Endothelial cell of umbilical vein (primary cell): ENCODE data around the gene OPCML. TPM values are rescaled to one million over a fixed set of nuclear protein-coding genes. Genes with fewer than 3 reads are reported as not detected.

Source experiments
- BruUV-seq: library from RNA; stranded (reverse); fragments of 400-500 nt; replicated peaks from 2 replicates; lab custom pipeline; 2021; lab: Mats Ljungman, UMichigan
- CTCF ChIA-PET: fragments of 300-600, 350-600 bp; sonication (Branson Sonifier 250); formaldehyde crosslinking; loops from one replicate; lab custom pipeline; 2021; ENCODE audit warnings: antibody characterized with exemption, inconsistent platforms; lab: Charles Lee
- POLR2A ChIA-PET: fragments of 300-600, 350-600 bp; sonication (Branson Sonifier 250); formaldehyde crosslinking; loops from one replicate; lab custom pipeline; 2021; ENCODE audit warnings: antibody characterized with exemption, inconsistent platforms; lab: Charles Lee
- DNase-seq: peaks from one replicate; pipeline ENCODE4 v3.0.0-alpha.2; 2011; ENCODE audit warnings: low read depth, low spot score
- FAIRE-seq: peaks from 2 replicates; lab custom pipeline; 2011; peaks lifted over from hg19 to GRCh38; lab: Jason Lieb, UNC
- H2AFZ ChIP-seq: 2 replicates; pipeline ENCODE4 v1.6.0; 2012; ENCODE audit warnings: low read depth, low read length, control low read depth, inconsistent platforms
- H3K27ac ChIP-seq: 2 replicates; pipeline ENCODE4 v1.5.1; 2011; ENCODE audit warnings: low read depth, mild to moderate bottlenecking, control low read depth, low read length, moderate library complexity; ENCODE audit not compliant: insufficient read depth
- H3K27me3 ChIP-seq, 2 experiments: 2 replicates each; pipeline versions ENCODE4 v1.6.0 to v1.6.1; 2011; ENCODE audit warnings: low read length in 2 of 2, mixed read lengths in 1 of 2; ENCODE audit not compliant: control insufficient read depth in 2 of 2, insufficient read depth in 2 of 2
- H3K36me3 ChIP-seq, 2 experiments: 2 replicates in 1 of 2; 3 replicates in 1 of 2; pipeline ENCODE4 v1.5.1; 2011; ENCODE audit warnings: low read length in 2 of 2, mild to moderate bottlenecking in 1 of 2, moderate library complexity in 1 of 2; ENCODE audit not compliant: control insufficient read depth in 2 of 2, insufficient read depth in 2 of 2; ENCODE audit errors: extremely low read depth in 1 of 2
- H3K4me1 ChIP-seq: 3 replicates; pipeline ENCODE4 v1.5.1; 2011; ENCODE audit warnings: mild to moderate bottlenecking, low read length; ENCODE audit not compliant: control insufficient read depth, insufficient read depth; ENCODE audit errors: extremely low read depth
- H3K4me2 ChIP-seq: 2 replicates; pipeline ENCODE4 v1.6.1; 2011; ENCODE audit warnings: low read length, control low read depth, mixed read lengths; ENCODE audit not compliant: insufficient read depth
- H3K4me3 ChIP-seq, 3 experiments: fragments of 200-600 bp in 1 of 3; sonication (generic), shearing (Covaris generic) in 1 of 3; replicated peaks in 1 of 3; 2 replicates each; pipeline ENCODE4 v1.5.1; 2011 to 2016; ENCODE audit warnings: control low read depth in 3 of 3, low read length in 3 of 3, mild to moderate bottlenecking in 2 of 3, inconsistent platforms in 1 of 3, low read depth in 1 of 3, moderate library complexity in 1 of 3; ENCODE audit not compliant: insufficient read depth in 1 of 3
- H3K79me2 ChIP-seq: 2 replicates; pipeline ENCODE4 v1.6.0; 2012; ENCODE audit warnings: low read length, inconsistent platforms; ENCODE audit not compliant: control insufficient read depth, insufficient read depth
- H3K9ac ChIP-seq: replicated peaks from 2 replicates; pipeline ENCODE3; 2011; ENCODE audit warnings: low read length, control low read depth; ENCODE audit not compliant: insufficient read depth; ENCODE audit errors: extremely low read depth
- H3K9me1 ChIP-seq: replicated peaks from 3 replicates; pipeline ENCODE4 v1.6.0; 2011; ENCODE audit warnings: mild to moderate bottlenecking, low read length; ENCODE audit not compliant: control insufficient read depth, insufficient read depth; ENCODE audit errors: extremely low read depth
- H3K9me3 ChIP-seq: replicated peaks from 2 replicates; pipeline ENCODE4 v1.5.1; 2012; ENCODE audit warnings: low read length, inconsistent platforms; ENCODE audit not compliant: control insufficient read depth, insufficient read depth
- H4K20me1 ChIP-seq: replicated peaks from 2 replicates; pipeline ENCODE3; 2011; ENCODE audit warnings: mild to moderate bottlenecking, low read length; ENCODE audit not compliant: control insufficient read depth, insufficient read depth; ENCODE audit errors: extremely low read depth
- EZH2 ChIP-seq: IDR thresholded peaks from 2 replicates; pipeline ENCODE4 v1.6.1; 2012; ENCODE audit warnings: borderline replicate concordance, low read depth, mild to moderate bottlenecking, moderate library complexity, low read length, inconsistent platforms; ENCODE audit not compliant: severe bottlenecking
- FOS ChIP-seq: IDR thresholded peaks from 2 replicates; pipeline ENCODE4 v1.6.1; 2011; ENCODE audit warnings: mild to moderate bottlenecking, low read length, moderate library complexity, borderline replicate concordance; ENCODE audit not compliant: insufficient read depth
- GATA2 ChIP-seq: IDR thresholded peaks from 2 replicates; pipeline ENCODE4 v1.7.0; 2011; ENCODE audit warnings: low read depth, mild to moderate bottlenecking, moderate library complexity, mixed read lengths, low read length; ENCODE audit not compliant: insufficient read length, insufficient read depth
- JUN ChIP-seq: IDR thresholded peaks from 2 replicates; pipeline ENCODE4 v1.6.1; 2011; ENCODE audit warnings: borderline replicate concordance, low read depth; ENCODE audit not compliant: insufficient read length, insufficient read depth
- MYC ChIP-seq: IDR thresholded peaks from one replicate; pipeline ENCODE4 v1.6.1; 2011; ENCODE audit warnings: mild to moderate bottlenecking, low read depth, low read length
- POLR2A ChIP-seq: IDR thresholded peaks from 2 replicates; pipeline ENCODE4 v1.6.1; 2012; ENCODE audit warnings: low read depth, mild to moderate bottlenecking, control low read depth, low read length
- POLR2AphosphoS5 ChIP-seq: IDR thresholded peaks from 2 replicates; pipeline ENCODE4 v1.6.1; 2012; ENCODE audit warnings: low read depth, mild to moderate bottlenecking, control low read depth, low read length, moderate library complexity; ENCODE audit not compliant: insufficient read depth
- dilution Hi-C: fragments of 300-500 bp; cut with MboI; formaldehyde crosslinking; loops from one replicate; pipeline ENCODE4 v1.15.0; 2019; ENCODE audit warnings: low sequenced_read_pairs; ENCODE audit not compliant: extremely low pct_ligation_motif_present
- intact Hi-C: fragments of 100-400 bp; cut with micrococcal nuclease; formaldehyde crosslinking; loops from one replicate; pipeline ENCODE4 v1.10.0; 2022
- polyA plus RNA-seq, 4 experiments: library from polyadenylated mRNA; depleted of rRNA in 3 of 4; stranded (reverse) in 3 of 4; unstranded in 1 of 4; fragments of >200 nt; gene quantifications; 2 replicates each; pipeline versions ENCODE4 v1.2.1 to v1.2.3, GENCODE V29; 2011 to 2012; ENCODE audit warnings: missing spikeins in 1 of 4
- total RNA-seq: library from RNA; stranded (reverse); gene quantifications from 2 replicates; pipeline ENCODE4 v1.2.3, GENCODE V29; 2021
- TF ChIP-seq, protein P1 (sequence below): IDR thresholded peaks from 2 replicates; pipeline ENCODE4 v1.6.1; 2011; ENCODE audit not compliant: insufficient read depth, insufficient read length
- TF ChIP-seq, protein P2 (sequence below), 2 donors: IDR thresholded peaks; 1 replicate in 1 of 2; 2 replicates in 1 of 2; pipeline ENCODE4 v1.5.1; 2011; ENCODE audit warnings: low read length in 2 of 2, mild to moderate bottlenecking in 2 of 2, moderate library complexity in 2 of 2, control low read depth in 1 of 2, inconsistent platforms in 1 of 2, low read depth in 1 of 2; ENCODE audit not compliant: insufficient read depth in 1 of 2; ENCODE audit errors: extremely low read depth in 1 of 2

Gene OPCML
- total and polyA plus RNA-seq, 2 donors (not counting 3 experiments of a cell fraction or from before 2014, with no cell fraction given), result not detected

DNA sequence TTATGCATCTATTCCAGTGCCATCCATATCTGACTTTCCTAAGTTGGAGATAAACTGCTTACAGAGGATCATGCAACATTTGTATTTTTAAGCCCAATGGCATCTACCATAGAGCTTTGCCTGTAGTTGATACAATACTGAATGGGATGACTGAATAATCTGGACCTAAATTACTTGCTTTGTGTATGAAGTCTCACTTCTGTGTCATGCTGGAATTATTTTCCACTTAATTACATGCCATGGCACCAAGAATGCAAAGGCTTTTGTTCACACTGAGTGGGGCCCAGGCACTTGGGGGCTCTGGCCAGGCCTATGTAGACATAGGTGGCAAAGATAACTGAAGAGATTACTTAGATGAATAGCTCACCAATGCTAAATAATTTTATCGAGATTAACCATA is 51.6 kb downstream of the OPCML start:
- BruUV-seq, result no TSS peak
- no peak overlapping the region for H3K27ac ChIP-seq
- no peaks in the 10 kb centered on the region for H3K36me3 ChIP-seq
- TF ChIP-seq GATA2, result no peak
- TF ChIP-seq, protein P1, sequence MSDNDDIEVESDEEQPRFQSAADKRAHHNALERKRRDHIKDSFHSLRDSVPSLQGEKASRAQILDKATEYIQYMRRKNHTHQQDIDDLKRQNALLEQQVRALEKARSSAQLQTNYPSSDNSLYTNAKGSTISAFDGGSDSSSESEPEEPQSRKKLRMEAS, result no peak
- TF ChIP-seq MYC, result no peak
- TF ChIP-seq POLR2AphosphoS5, result no peak
- TF ChIP-seq FOS, result no peak
- no peak for TF ChIP-seq EZH2
- TF ChIP-seq POLR2A, result no peak
- TF ChIP-seq, protein P2, sequence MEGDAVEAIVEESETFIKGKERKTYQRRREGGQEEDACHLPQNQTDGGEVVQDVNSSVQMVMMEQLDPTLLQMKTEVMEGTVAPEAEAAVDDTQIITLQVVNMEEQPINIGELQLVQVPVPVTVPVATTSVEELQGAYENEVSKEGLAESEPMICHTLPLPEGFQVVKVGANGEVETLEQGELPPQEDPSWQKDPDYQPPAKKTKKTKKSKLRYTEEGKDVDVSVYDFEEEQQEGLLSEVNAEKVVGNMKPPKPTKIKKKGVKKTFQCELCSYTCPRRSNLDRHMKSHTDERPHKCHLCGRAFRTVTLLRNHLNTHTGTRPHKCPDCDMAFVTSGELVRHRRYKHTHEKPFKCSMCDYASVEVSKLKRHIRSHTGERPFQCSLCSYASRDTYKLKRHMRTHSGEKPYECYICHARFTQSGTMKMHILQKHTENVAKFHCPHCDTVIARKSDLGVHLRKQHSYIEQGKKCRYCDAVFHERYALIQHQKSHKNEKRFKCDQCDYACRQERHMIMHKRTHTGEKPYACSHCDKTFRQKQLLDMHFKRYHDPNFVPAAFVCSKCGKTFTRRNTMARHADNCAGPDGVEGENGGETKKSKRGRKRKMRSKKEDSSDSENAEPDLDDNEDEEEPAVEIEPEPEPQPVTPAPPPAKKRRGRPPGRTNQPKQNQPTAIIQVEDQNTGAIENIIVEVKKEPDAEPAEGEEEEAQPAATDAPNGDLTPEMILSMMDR (IDR thresholded peaks at IDR 0.05; ENCODE audit: extremely low read depth in 1 of 2, insufficient read depth in 1 of 2, low read depth in 1 of 2, low read length in 2 of 2), result no peak
- no peak for TF ChIP-seq JUN
- H3K79me2 ChIP-seq, result no peaks in the 10 kb centered on the region
- no peaks in the 10 kb centered on the region for H4K20me1 ChIP-seq
- no peak overlapping the region for H3K4me2 ChIP-seq
- H3K9me1 ChIP-seq, result no peaks in the 10 kb centered on the region
- H3K27me3 ChIP-seq, result no peaks in the 10 kb centered on the region
- no peak overlapping the region for H3K9ac ChIP-seq
- H2AFZ ChIP-seq, result no peak overlapping the region
- no peak overlapping the region for H3K4me3 ChIP-seq
- DNase-seq (no peak), FAIRE-seq (no peak)
- ChIA-PET POLR2A (no interaction called here), CTCF (no interaction called here)
- dilution Hi-C loops, result no loop called here
- H3K9me3 ChIP-seq, result peaks cover 9% of the 10 kb centered on the region
- intact Hi-C loops, result no loop called here
- H3K4me1 ChIP-seq, result no peaks in the 10 kb centered on the region
